Measurements from ENCODE around the gene IDUA.
A peak's percentile ranks its signal among the peaks of the same experiment; 100 is the strongest.

The IDUA gene

DNA sequence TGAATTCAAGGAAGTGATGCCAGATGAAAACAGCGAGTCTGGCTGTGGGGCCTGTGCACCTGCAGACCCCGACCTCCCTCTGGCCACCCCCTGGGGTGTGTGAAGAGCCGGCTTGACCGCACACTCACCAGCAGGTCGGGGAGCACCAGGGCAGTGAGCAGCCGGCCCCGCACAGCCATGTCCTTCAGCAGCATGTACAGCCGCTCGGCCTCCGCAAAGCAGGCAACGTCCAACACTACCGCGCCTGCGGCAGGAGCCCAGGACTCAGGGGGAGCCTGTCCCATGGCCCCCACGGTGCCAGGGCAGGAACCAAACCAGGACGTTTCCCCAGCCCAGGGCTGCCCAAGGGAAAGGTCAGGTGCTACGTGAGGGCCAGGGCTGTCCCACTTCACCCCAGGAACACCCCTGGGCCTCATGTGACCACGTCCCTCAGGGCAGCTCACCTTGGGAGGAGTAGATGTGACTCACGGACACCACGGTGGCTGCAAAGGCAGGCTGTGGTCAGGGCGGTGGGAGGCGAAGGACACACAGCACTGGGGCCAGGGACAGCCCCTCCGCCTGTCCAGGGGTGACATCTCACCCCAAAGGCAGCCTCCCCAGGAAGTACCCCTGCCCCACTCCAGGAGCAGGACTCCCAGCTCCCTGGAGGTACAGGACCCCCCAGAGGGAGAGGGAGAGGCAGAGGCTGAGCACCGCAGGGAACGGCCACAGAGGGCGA lies 21.6 kb upstream of the IDUA start:
- DNase-seq, result no peak

GRCh38 chr4:965766-966134 lies 21.1 kb upstream of the IDUA start:
- no peak overlapping the region for H3K23ac ChIP-seq (ENCODE audit: low read length)
- peaks cover 8% of the 10 kb centered on the region for H3K4me1 ChIP-seq (ENCODE audit: control insufficient read depth, low read depth, low read length)
- H2BK120ac ChIP-seq (ENCODE audit: low read depth, low read length), result no peak overlapping the region
- H2BK15ac ChIP-seq (replicated peaks; ENCODE audit: low read depth), result no peak overlapping the region
- H3K79me2 ChIP-seq (ENCODE audit: control insufficient read depth, insufficient read depth, low read length), result no peaks in the 10 kb centered on the region
- no peak overlapping the region for H3K4me3 ChIP-seq (ENCODE audit: low read length)
- no peak overlapping the region for H4K8ac ChIP-seq (ENCODE audit: low read depth, low read length)
- H3K36me3 ChIP-seq (ENCODE audit: control insufficient read depth, insufficient read depth, low read length), result no peaks in the 10 kb centered on the region
- no peak overlapping the region for H2BK5ac ChIP-seq (ENCODE audit: low read length)
- H3K9ac ChIP-seq (ENCODE audit: low read length), result no peak overlapping the region
- H3K79me1 ChIP-seq (ENCODE audit: low read length), result no peaks in the 10 kb centered on the region
- H2AK5ac ChIP-seq (ENCODE audit: low read length), result no peak overlapping the region
- no peak for DNase-seq
- no peak overlapping the region for H3K18ac ChIP-seq (ENCODE audit: low read length)
- no peak overlapping the region for H3K27ac ChIP-seq (ENCODE audit: low read depth, low read length)
- H4K5ac ChIP-seq (ENCODE audit: low read length), result no peak overlapping the region
- no peak overlapping the region for H3K4me2 ChIP-seq (ENCODE audit: low read length)
- peaks cover 5% of the 10 kb centered on the region for H3K27me3 ChIP-seq (ENCODE audit: insufficient read depth, low read length, poor library complexity)
- no peak overlapping the region for H3K56ac ChIP-seq (ENCODE audit: low read length)
- H3K4ac ChIP-seq (ENCODE audit: low read depth, low read length), result no peak overlapping the region
- no CpG with 5 or more reads among the region's 21 CpGs for WGBS (ENCODE audit: extremely low coverage, insufficient coverage, low lambda C conversion rate)

More for the DNA sequence above, 21.6 kb upstream of the IDUA start:
- Histone ChIP-seq H2BK120ac (ENCODE audit: low read depth, low read length) (no peak overlapping the region), H3K4me1 (ENCODE audit: control insufficient read depth, low read depth, low read length) (peaks cover 3% of the 10 kb centered on the region), H2AK5ac (ENCODE audit: low read length) (no peak overlapping the region), H3K36me3 (ENCODE audit: control insufficient read depth, insufficient read depth, low read length) (no peaks in the 10 kb centered on the region), H4K8ac (ENCODE audit: low read depth, low read length) (no peak overlapping the region), H3K18ac (ENCODE audit: low read length) (no peak overlapping the region), H2BK15ac (replicated peaks; ENCODE audit: low read depth) (no peak overlapping the region), H3K4ac (ENCODE audit: low read depth, low read length) (no peak overlapping the region), H3K27ac (ENCODE audit: low read depth, low read length) (no peak overlapping the region), H4K5ac (ENCODE audit: low read length) (no peak overlapping the region), H3K56ac (ENCODE audit: low read length) (no peak overlapping the region), H3K4me2 (ENCODE audit: low read length) (no peak overlapping the region), H3K9ac (ENCODE audit: low read length) (no peak overlapping the region), H2BK5ac (ENCODE audit: low read length) (no peak overlapping the region), H3K4me3 (ENCODE audit: low read length) (no peak overlapping the region), H3K27me3 (ENCODE audit: insufficient read depth, low read length, poor library complexity) (peaks cover 5% of the 10 kb centered on the region), H3K79me2 (ENCODE audit: control insufficient read depth, insufficient read depth, low read length) (no peaks in the 10 kb centered on the region), H3K79me1 (ENCODE audit: low read length) (no peaks in the 10 kb centered on the region), H3K23ac (ENCODE audit: low read length) (no peak overlapping the region)
- no CpG with 5 or more reads among the region's 26 CpGs for WGBS (ENCODE audit: extremely low coverage, insufficient coverage, low lambda C conversion rate)

GRCh38 chr4:966266-967112 lies 20.4 kb upstream of the IDUA start:
- Histone ChIP-seq H3K18ac (ENCODE audit: low read length) (no peak overlapping the region), H4K8ac (ENCODE audit: low read depth, low read length) (no peak overlapping the region)
- WGBS (ENCODE audit: extremely low coverage, insufficient coverage, low lambda C conversion rate), result no CpG with 5 or more reads among the region's 48 CpGs

GRCh38 chr4:967113-968104 lies 19.4 kb upstream of the IDUA start:
- Histone ChIP-seq H3K23ac (ENCODE audit: low read length) (peak overlapping the region; percentile 24), H3K56ac (ENCODE audit: low read length) (peak overlapping the region; percentile 25), H2BK5ac (ENCODE audit: low read length) (no peak overlapping the region), H3K27ac (ENCODE audit: low read depth, low read length) (no peak overlapping the region), H3K4me1 (ENCODE audit: control insufficient read depth, low read depth, low read length) (peaks cover 12% of the 10 kb centered on the region), H3K79me2 (ENCODE audit: control insufficient read depth, insufficient read depth, low read length) (no peaks in the 10 kb centered on the region), H3K79me1 (ENCODE audit: low read length) (no peaks in the 10 kb centered on the region), H3K4me2 (ENCODE audit: low read length) (no peak overlapping the region), H3K4me3 (ENCODE audit: low read length) (no peak overlapping the region), H3K9ac (ENCODE audit: low read length) (no peak overlapping the region), H4K8ac (ENCODE audit: low read depth, low read length) (no peak overlapping the region), H3K4ac (ENCODE audit: low read depth, low read length) (no peak overlapping the region), H3K36me3 (ENCODE audit: control insufficient read depth, insufficient read depth, low read length) (no peaks in the 10 kb centered on the region), H2BK120ac (ENCODE audit: low read depth, low read length) (no peak overlapping the region), H3K18ac (ENCODE audit: low read length) (no peak overlapping the region), H3K27me3 (ENCODE audit: insufficient read depth, low read length, poor library complexity) (peaks cover 5% of the 10 kb centered on the region), H4K5ac (ENCODE audit: low read length) (no peak overlapping the region), H2BK15ac (replicated peaks; ENCODE audit: low read depth) (no peak overlapping the region), H2AK5ac (ENCODE audit: low read length) (no peak overlapping the region)
- no CpG with 5 or more reads among the region's 76 CpGs for WGBS (ENCODE audit: extremely low coverage, insufficient coverage, low lambda C conversion rate)
- DNase-seq, result no peak

More at GRCh38 chr4:966266-967112, 20.4 kb upstream of the IDUA start:
- Histone ChIP-seq H2AK5ac (ENCODE audit: low read length) (no peak overlapping the region), H3K4ac (ENCODE audit: low read depth, low read length) (no peak overlapping the region), H3K79me1 (ENCODE audit: low read length) (no peaks in the 10 kb centered on the region), H3K4me3 (ENCODE audit: low read length) (no peak overlapping the region), H3K27ac (ENCODE audit: low read depth, low read length) (no peak overlapping the region), H2BK5ac (ENCODE audit: low read length) (no peak overlapping the region), H4K5ac (ENCODE audit: low read length) (no peak overlapping the region), H2BK15ac (replicated peaks; ENCODE audit: low read depth) (no peak overlapping the region), H3K4me2 (ENCODE audit: low read length) (no peak overlapping the region), H3K56ac (ENCODE audit: low read length) (no peak overlapping the region), H3K23ac (ENCODE audit: low read length) (no peak overlapping the region), H3K79me2 (ENCODE audit: control insufficient read depth, insufficient read depth, low read length) (no peaks in the 10 kb centered on the region), H3K9ac (ENCODE audit: low read length) (no peak overlapping the region), H3K27me3 (ENCODE audit: insufficient read depth, low read length, poor library complexity) (peaks cover 5% of the 10 kb centered on the region), H2BK120ac (ENCODE audit: low read depth, low read length) (no peak overlapping the region), H3K36me3 (ENCODE audit: control insufficient read depth, insufficient read depth, low read length) (no peaks in the 10 kb centered on the region), H3K4me1 (ENCODE audit: control insufficient read depth, low read depth, low read length) (peaks cover 12% of the 10 kb centered on the region)
- DNase-seq, result no peak

DNA sequence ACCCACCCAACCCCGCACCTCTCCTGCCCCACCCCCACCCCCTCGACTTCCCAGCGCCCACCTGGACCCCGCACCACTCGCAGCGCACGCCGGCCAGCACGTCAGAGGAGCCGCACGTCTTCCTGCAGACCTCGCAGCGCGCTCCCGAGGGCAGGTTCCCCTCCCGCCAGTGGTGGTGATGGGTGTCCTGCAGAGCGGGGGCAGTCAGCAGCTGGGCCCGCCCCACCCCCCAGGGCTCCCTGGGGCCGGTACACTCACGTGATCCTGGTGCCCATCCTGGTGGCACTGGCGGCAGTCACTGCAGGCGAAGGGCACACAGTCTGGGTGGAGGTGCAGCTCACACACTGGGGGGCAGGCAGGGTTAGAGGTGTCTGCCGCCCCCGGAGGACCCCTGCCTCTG lies 18.6 kb upstream of the IDUA start:
- Histone ChIP-seq H2BK5ac (ENCODE audit: low read length) (no peak overlapping the region), H3K79me1 (ENCODE audit: low read length) (no peaks in the 10 kb centered on the region), H3K27ac (ENCODE audit: low read depth, low read length) (no peak overlapping the region), H3K9ac (ENCODE audit: low read length) (no peak overlapping the region), H4K8ac (ENCODE audit: low read depth, low read length) (no peak overlapping the region), H3K27me3 (ENCODE audit: insufficient read depth, low read length, poor library complexity) (peaks cover 5% of the 10 kb centered on the region), H3K4ac (ENCODE audit: low read depth, low read length) (no peak overlapping the region), H3K4me1 (ENCODE audit: control insufficient read depth, low read depth, low read length) (peaks cover 12% of the 10 kb centered on the region), H3K18ac (ENCODE audit: low read length) (no peak overlapping the region), H2BK15ac (replicated peaks; ENCODE audit: low read depth) (no peak overlapping the region), H3K56ac (ENCODE audit: low read length) (no peak overlapping the region), H2AK5ac (ENCODE audit: low read length) (no peak overlapping the region), H3K79me2 (ENCODE audit: control insufficient read depth, insufficient read depth, low read length) (no peaks in the 10 kb centered on the region), H3K4me2 (ENCODE audit: low read length) (no peak overlapping the region), H2BK120ac (ENCODE audit: low read depth, low read length) (no peak overlapping the region), H3K23ac (ENCODE audit: low read length) (no peak overlapping the region), H3K4me3 (ENCODE audit: low read length) (no peak overlapping the region), H4K5ac (ENCODE audit: low read length) (no peak overlapping the region), H3K36me3 (ENCODE audit: control insufficient read depth, insufficient read depth, low read length) (no peaks in the 10 kb centered on the region)
- no peak for DNase-seq
- WGBS (ENCODE audit: extremely low coverage, insufficient coverage, low lambda C conversion rate), result no CpG with 5 or more reads among the region's 24 CpGs
